Measurements from ENCODE around the gene TAF7. TPM values are rescaled to one million over a fixed set of nuclear protein-coding genes. Genes with fewer than 3 reads are reported as not detected.

Gene TAF7
- 30.6 and 38.7 TPM in 2 replicates for polyA plus RNA-seq (2012; rRNA removed)
- polyA plus RNA-seq (2012; cell fraction: cytosol; rRNA removed), result 52.1 and 69.0 TPM in 2 replicates
- polyA plus RNA-seq (2012; cell fraction: nucleus; rRNA removed), result 18.8 and 28.6 TPM in 2 replicates

GRCh38 chr5:141320225-141321169 lies at the start of gene TAF7:
Gene TAF7 (minus strand): TSS chr5:141320784. CDS start chr5:141320044, 740 bp downstream.
- peaks cover 13% of the 10 kb centered on the region for H3F3A ChIP-seq (replicated peaks; ENCODE audit: insufficient read depth)
- no peaks in the 10 kb centered on the region for H3K9me2 ChIP-seq
- H3K27ac ChIP-seq (ENCODE audit: low read depth in 2 of 2, low read length in 1 of 2), result peak within 1 kb of the TSS; percentile 96 to 98
- H3K9me3 ChIP-seq, result peaks cover 32% of the 10 kb centered on the region
- peak within 1 kb of the TSS; percentile 97 for H2AFZ ChIP-seq (ENCODE audit: low read depth)
- H3K4me2 ChIP-seq, result peak within 1 kb of the TSS; percentile 58
- peak within 1 kb of the TSS; percentile 80 to 92 for H3K4me3 ChIP-seq (ENCODE audit: low read depth in 2 of 2, low read length in 1 of 2)
- H3K27me3 ChIP-seq (ENCODE audit: insufficient read depth), result no peaks in the 10 kb centered on the region
- H3K4me1 ChIP-seq (ENCODE audit: control insufficient read depth in 1 of 2, insufficient read depth in 2 of 2, low read depth in 1 of 2, low read length in 1 of 2), result no peaks in the 10 kb centered on the region; a peak in 1 of 4 replicates
- CTCF ChIA-PET, result interaction anchor here (0.6 to 5.4 kb wide), 42 partner anchors 9 to 763 kb away, joined by 3 to 36 read pairs (median 4); partner anchors contain the start of genes PCDHB11, PCDHB14, PCDHB15 and PCDHB16
- POLR2A ChIA-PET, result interaction anchor here (0.7 to 1.8 kb wide), 9 partner anchors 15 to 271 kb away, joined by 3 to 16 read pairs (median 4); partner anchors contain the start of genes PCDHB16 and PCDHGA7
- H3K9ac ChIP-seq, result peak within 1 kb of the TSS; percentile 89
- peaks cover 24 to 42% of the 10 kb centered on the region in 2 experiments for H3K36me3 ChIP-seq (replicated peaks in 1 of 2; ENCODE audit: control insufficient read depth in 1 of 2, insufficient read depth in 2 of 2, low read length in 1 of 2)
- peak; percentile 94 for DNase-seq
- H4K20me1 ChIP-seq (ENCODE audit: insufficient read depth), result 0 out of 2 replicates have a peak, but pooled peaks cover 3% of the 10 kb centered on the region
- WGBS (ENCODE audit: low lambda C conversion rate), result 2% methylated on average over 62 of the region's 67 CpGs
- H3K79me2 ChIP-seq (ENCODE audit: insufficient read depth), result peaks cover 46% of the 10 kb centered on the region
- TF ChIP-seq TAF1 (IDR thresholded peaks at IDR 0.05; ENCODE audit: borderline replicate concordance, low read depth, low read length) (peak; percentile 89), REST (IDR thresholded peaks at IDR 0.05; ENCODE audit: low read depth, low read length) (no peak), PBX3 (IDR thresholded peaks at IDR 0.05) (peak; percentile 99), SMC3 (IDR thresholded peaks at IDR 0.05; ENCODE audit: low read depth, low read length) (peak; percentile 27; the same call in 1 of the 2 replicates), ELF1 (IDR thresholded peaks at IDR 0.05) (peak; percentile 82), IRF3 (IDR thresholded peaks at IDR 0.05; ENCODE audit: low read depth, low read length) (no peak), MXI1 (IDR thresholded peaks at IDR 0.05; ENCODE audit: low read depth, low read length) (0 out of 2 replicates have a peak, but pooled peaks have one; percentile 2), TEAD4 (IDR thresholded peaks at IDR 0.05; ENCODE audit: borderline replicate concordance, insufficient read depth) (no peak), GABPA (IDR thresholded peaks at IDR 0.05; ENCODE audit: low read depth) (peak; percentile 78), EZH2phosphoT487 (IDR thresholded peaks at IDR 0.05; ENCODE audit: borderline replicate concordance, low read depth) (no peak), TCF12 (IDR thresholded peaks at IDR 0.05) (no peak), SIN3A (IDR thresholded peaks at IDR 0.05; ENCODE audit: borderline replicate concordance, low read depth, low read length) (peak; percentile 61; the same call in 1 of the 2 replicates), MEF2A (IDR thresholded peaks at IDR 0.05; ENCODE audit: borderline replicate concordance, low read depth) (no peak), EP300 (IDR thresholded peaks at IDR 0.05; ENCODE audit: borderline replicate concordance in 1 of 2, low read depth in 1 of 2, low read length in 1 of 2) (0 out of 4 replicates have a peak, but pooled peaks of 1 of the 2 experiments have one; percentile 31), FOXJ3 (CRISPR knock-in tag; IDR thresholded peaks at IDR 0.05) (no peak), USF2 (IDR thresholded peaks at IDR 0.05; ENCODE audit: borderline replicate concordance, low read depth, low read length) (no peak), CHD2 (IDR thresholded peaks at IDR 0.05; ENCODE audit: low read length, partially characterized antibody) (peak; percentile 98), RFX5 (IDR thresholded peaks at IDR 0.05; ENCODE audit: low read length) (no peak), FOSL2 (IDR thresholded peaks at IDR 0.05; ENCODE audit: borderline replicate concordance, low read depth) (no peak), YY1 (IDR thresholded peaks at IDR 0.05; ENCODE audit: low read depth) (peak; percentile 92), CTCF (IDR thresholded peaks at IDR 0.05) (peak; percentile 90), RAD21 (IDR thresholded peaks at IDR 0.05; ENCODE audit: low read length) (peak; percentile 60)

All from SK-N-SH (cell line).